Hippocampal formation (tissue), 2 donors: ENCODE data around the gene ZNF714.
"Not testable (repeated sequence)": the region's sequence is repeated elsewhere in the genome, so short reads cannot be mapped to it uniquely, and the experiment has no call there.

ENCODE experiments used
- DNase-seq, 2 donors: peaks; one replicate each; lab custom pipeline; 2025; lab: John Stamatoyannopoulos, UW

The ZNF714 gene

GRCh38 chr19:21130097-21130775 lies 48.2 kb downstream of the ZNF714 start:
- no peak for DNase-seq

- DNase-seq: no peak
Measured at GRCh38 chr19:21133633-21134032, 51.6 kb downstream of the ZNF714 start.

- no peak for DNase-seq
Measured at GRCh38 chr19:21134934-21135366, 52.9 kb downstream of the ZNF714 start.

- no peak for DNase-seq
Measured at GRCh38 chr19:21135433-21135832, 53.4 kb downstream of the ZNF714 start.

GRCh38 chr19:21138130-21138529 lies 56.1 kb downstream of the ZNF714 start:
- no peak for DNase-seq

GRCh38 chr19:21141006-21141405 lies 59.0 kb downstream of the ZNF714 start:
- DNase-seq: not testable (repeated sequence)

- peak; percentile 91 to 92 for DNase-seq
Measured at GRCh38 chr19:21141787-21142464, 59.9 kb downstream of the ZNF714 start, which contains the start of gene ZNF431. ZNF431 (plus strand) TSS chr19:21142040; CDS start chr19:21142184, 144 bp downstream.

- no peak for DNase-seq
Measured at GRCh38 chr19:21143428-21143827, 61.4 kb downstream of the ZNF714 start.

GRCh38 chr19:21143854-21144253 lies 61.9 kb downstream of the ZNF714 start:
- DNase-seq: no peak

GRCh38 chr19:21147540-21147939 lies 65.5 kb downstream of the ZNF714 start:
- no peak for DNase-seq

- no peak for DNase-seq
Measured at GRCh38 chr19:21148681-21149080, 66.7 kb downstream of the ZNF714 start.

GRCh38 chr19:21149877-21150276 lies 67.9 kb downstream of the ZNF714 start:
- no peak for DNase-seq

- DNase-seq: no peak
Measured at GRCh38 chr19:21151460-21151859, 69.5 kb downstream of the ZNF714 start.

GRCh38 chr19:21158523-21159135 lies 76.6 kb downstream of the ZNF714 start:
- DNase-seq: no peak

GRCh38 chr19:21164541-21164940 lies 82.5 kb downstream of the ZNF714 start:
- DNase-seq: no peak

- DNase-seq: no peak
Measured at GRCh38 chr19:21166436-21166835, 84.4 kb downstream of the ZNF714 start.
